Measurements from ENCODE around the gene FOXP2.
"Not testable (repeated sequence)": the region's sequence is repeated elsewhere in the genome, so short reads cannot be mapped to it uniquely, and the experiment has no call there.

Gene FOXP2

GRCh38 chr7:114414156-114415063, at the start of gene FOXP2:
TSS of gene FOXP2 (plus strand) at chr7:114414815. CDS start at chr7:114426512, 11,697 bp downstream.
- no peak for TF ChIP-seq ZFX (IDR thresholded peaks at IDR 0.05; ENCODE audit: borderline replicate concordance)
- no peak for TF ChIP-seq CTCF (IDR thresholded peaks at IDR 0.05)
- H3K27ac ChIP-seq = no peak within 1 kb of the TSS

DNA sequence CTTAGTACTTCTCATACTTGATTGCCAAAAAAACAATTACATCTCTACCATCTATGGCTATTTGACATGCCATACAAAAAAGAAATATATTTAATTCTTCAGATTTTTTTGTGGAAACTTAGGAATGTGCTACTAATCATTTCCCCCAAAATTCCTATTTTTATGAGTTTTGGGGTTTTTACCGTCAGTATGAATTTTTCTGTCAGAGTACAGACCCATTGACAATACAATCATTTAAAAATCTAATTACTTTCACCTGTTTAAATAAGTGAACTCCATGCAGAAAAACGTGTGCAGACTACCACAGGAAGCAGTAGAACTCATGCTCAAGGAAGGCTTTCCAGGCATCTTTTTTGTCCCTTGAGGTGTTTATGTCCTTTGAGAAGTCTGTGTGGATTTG, 48.8 kb upstream of the FOXP2 start:
- no peak overlapping the region for H3K27ac ChIP-seq
- TF ChIP-seq CTCF (IDR thresholded peaks at IDR 0.05) = no peak
- no peak for TF ChIP-seq ZFX (IDR thresholded peaks at IDR 0.05; ENCODE audit: borderline replicate concordance)

GRCh38 chr7:114368492-114368891, 46.1 kb upstream of the FOXP2 start:
- no peak for TF ChIP-seq ZFX (IDR thresholded peaks at IDR 0.05; ENCODE audit: borderline replicate concordance)
- no peak for TF ChIP-seq CTCF (IDR thresholded peaks at IDR 0.05)
- no peak overlapping the region for H3K27ac ChIP-seq

- no peak overlapping the region for H3K27ac ChIP-seq
- TF ChIP-seq CTCF (IDR thresholded peaks at IDR 0.05) = no peak
These were observed 45.3 kb upstream of the FOXP2 start for GRCh38 chr7:114369294-114369693.

DNA sequence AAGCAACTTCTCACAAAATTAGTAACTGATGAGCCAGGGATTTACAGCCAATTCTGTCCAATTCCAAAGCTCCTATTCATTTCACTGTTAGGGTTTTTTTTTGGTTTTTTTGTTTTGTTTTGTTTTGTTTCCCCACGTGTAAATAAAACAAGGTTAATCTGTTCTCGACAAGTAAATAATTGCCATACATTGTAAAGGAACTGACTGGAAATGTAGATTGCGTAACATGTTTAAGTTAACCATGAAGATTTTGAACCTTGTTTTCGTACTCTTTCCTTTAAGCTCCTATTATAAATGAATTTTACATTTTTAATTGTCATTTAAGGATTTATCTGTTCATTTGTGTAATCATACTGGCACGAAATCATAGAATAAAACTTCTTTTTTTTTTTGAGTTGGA, 42.0 kb upstream of the FOXP2 start:
- TF ChIP-seq ZFX (IDR thresholded peaks at IDR 0.05; ENCODE audit: borderline replicate concordance) (no peak), CTCF (IDR thresholded peaks at IDR 0.05) (no peak)

DNA sequence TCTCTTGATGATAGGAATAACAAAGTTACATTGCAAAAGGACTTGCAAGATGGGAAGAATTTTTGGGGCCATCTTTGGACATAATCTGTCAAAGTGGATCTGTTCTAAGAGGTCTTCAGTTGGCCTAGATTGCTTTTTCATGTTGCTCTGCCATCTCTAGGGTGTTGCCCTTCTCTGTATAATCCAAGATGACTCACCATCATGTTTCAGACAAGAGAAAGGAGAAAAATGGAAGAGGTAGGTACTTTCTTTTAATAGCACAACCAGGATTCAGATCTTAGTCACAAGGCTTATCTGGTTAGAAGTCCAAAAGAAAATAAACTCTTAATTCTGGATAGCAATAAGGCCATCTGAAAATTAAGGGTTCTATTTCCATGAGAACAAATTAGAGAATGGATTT, 38.7 kb upstream of the FOXP2 start:
- no peak overlapping the region for H3K27ac ChIP-seq
- TF ChIP-seq ZFX (IDR thresholded peaks at IDR 0.05; ENCODE audit: borderline replicate concordance) (no peak), CTCF (IDR thresholded peaks at IDR 0.05) (no peak)

More for the DNA sequence above, 42.0 kb upstream of the FOXP2 start:
- H3K27ac ChIP-seq = no peak overlapping the region

DNA sequence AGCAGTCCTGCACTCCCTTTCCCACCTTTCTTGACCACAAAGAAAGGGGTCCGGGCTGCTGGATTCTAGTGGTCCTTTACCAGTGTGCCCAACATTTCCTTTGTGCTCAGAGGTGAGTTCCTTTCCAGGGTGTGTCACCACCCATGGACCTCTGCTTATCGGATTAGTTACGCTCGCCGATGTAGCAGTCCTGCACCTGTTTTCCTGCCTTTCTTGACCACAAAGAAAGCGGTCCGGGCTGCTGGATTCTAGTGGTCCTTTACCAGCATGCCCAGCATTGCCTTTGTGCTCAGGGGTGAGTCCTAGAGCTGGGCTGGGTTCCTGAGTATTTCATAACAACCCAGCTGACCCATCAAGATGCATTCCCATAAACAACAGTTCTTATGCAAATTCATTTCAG, 30.7 kb upstream of the FOXP2 start:
- not testable (repeated sequence) for H3K27ac ChIP-seq

DNA sequence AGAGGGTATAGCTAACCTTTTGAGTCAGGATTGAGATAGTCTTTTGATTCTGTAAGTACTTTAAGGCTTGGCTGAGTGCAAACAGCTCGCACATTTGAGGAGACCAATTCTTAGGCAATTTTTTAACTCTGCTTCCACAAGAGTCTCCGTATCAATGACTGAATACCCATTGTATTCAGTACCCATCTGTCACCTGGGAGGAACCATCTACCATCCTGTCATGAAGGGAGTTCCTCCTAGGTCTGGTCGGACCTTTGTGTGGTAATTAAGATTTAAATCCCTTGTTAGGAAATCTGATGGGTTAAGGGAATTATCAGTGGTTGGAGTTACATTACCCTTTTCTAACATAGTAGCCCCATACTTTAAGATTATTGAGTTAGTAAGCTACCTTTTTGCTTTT, 30.3 kb upstream of the FOXP2 start:
- H3K27ac ChIP-seq = not testable (repeated sequence)

Data from 22Rv1 (cell line).